Mesenchymal stem cell (in vitro differentiated cells and primary cell): ENCODE data around the gene TIE1.
"Not testable (repeated sequence)": the region's sequence is repeated elsewhere in the genome, so short reads cannot be mapped to it uniquely, and the experiment has no call there.

Experiments
- DNase-seq: peaks from one replicate; pipeline ENCODE4 v3.0.0-alpha.2; 2013
- H2AFZ ChIP-seq: one replicate; pipeline ENCODE4 v1.6.1; 2013; ENCODE audit warnings: low read depth, mild to moderate bottlenecking, control low read depth, inconsistent platforms, low read length, moderate library complexity
- H2AK5ac ChIP-seq: 2 replicates; pipeline ENCODE4 v1.6.1; 2013; ENCODE audit warnings: low read length, moderate library complexity, mild to moderate bottlenecking, inconsistent platforms; ENCODE audit not compliant: severe bottlenecking
- H2BK120ac ChIP-seq: one replicate; pipeline ENCODE4 v1.6.1; 2013; ENCODE audit warnings: low read depth, mild to moderate bottlenecking, inconsistent platforms, low read length, moderate library complexity
- H2BK12ac ChIP-seq, 2 experiments: one replicate each; pipeline ENCODE4 v1.6.1; 2013; ENCODE audit warnings: inconsistent platforms in 2 of 2, low read length in 2 of 2, mild to moderate bottlenecking in 2 of 2, moderate library complexity in 2 of 2, control low read depth in 1 of 2
- H2BK15ac ChIP-seq: one replicate; pipeline ENCODE4 v1.6.1; 2013; ENCODE audit warnings: mild to moderate bottlenecking, low read depth, inconsistent platforms; ENCODE audit not compliant: poor library complexity, severe bottlenecking
- H2BK5ac ChIP-seq: 2 replicates; pipeline ENCODE4 v1.6.1; 2013; ENCODE audit warnings: low read depth, mild to moderate bottlenecking, low read length, control low read depth, inconsistent platforms; ENCODE audit not compliant: poor library complexity, severe bottlenecking
- H3K14ac ChIP-seq, 2 experiments: one replicate each; pipeline ENCODE4 v1.6.1; 2013; ENCODE audit warnings: inconsistent platforms in 2 of 2, low read length in 2 of 2, control low read depth in 1 of 2, mild to moderate bottlenecking in 1 of 2, moderate library complexity in 1 of 2
- H3K18ac ChIP-seq, 2 experiments: one replicate each; pipeline ENCODE4 v1.6.1; 2013; ENCODE audit warnings: inconsistent platforms in 2 of 2, low read length in 2 of 2, control low read depth in 1 of 2, low read depth in 1 of 2, mild to moderate bottlenecking in 1 of 2
- H3K23ac ChIP-seq, 2 experiments: one replicate each; pipeline ENCODE4 v1.6.1; 2013; ENCODE audit warnings: inconsistent platforms in 2 of 2, low read length in 2 of 2, mild to moderate bottlenecking in 2 of 2, moderate library complexity in 2 of 2, control low read depth in 1 of 2
- H3K27ac ChIP-seq: 2 replicates; pipeline ENCODE4 v1.5.1; 2013; ENCODE audit warnings: mild to moderate bottlenecking, moderate library complexity, low read length, control low read depth, inconsistent platforms; ENCODE audit not compliant: poor library complexity, severe bottlenecking
- H3K27me3 ChIP-seq, 2 experiments: 2 replicates each; pipeline versions ENCODE4 v1.6.1 to v1.7.0; 2013; ENCODE audit warnings: low read length in 2 of 2, mild to moderate bottlenecking in 2 of 2, moderate library complexity in 2 of 2, control low read depth in 1 of 2, inconsistent platforms in 1 of 2; ENCODE audit not compliant: control insufficient read depth in 1 of 2, insufficient read depth in 1 of 2
- H3K36me3 ChIP-seq, 2 experiments: 2 replicates each; pipeline versions ENCODE4 v1.6.1 to v1.7.0; 2013; ENCODE audit warnings: low read length in 2 of 2, control low read depth in 1 of 2, inconsistent platforms in 1 of 2, low read depth in 1 of 2, mild to moderate bottlenecking in 1 of 2; ENCODE audit not compliant: insufficient read depth in 2 of 2, control insufficient read depth in 1 of 2
- H3K4ac ChIP-seq, 2 experiments: one replicate each; pipeline ENCODE4 v1.6.1; 2013; ENCODE audit warnings: inconsistent platforms in 2 of 2, low read length in 2 of 2, mild to moderate bottlenecking in 2 of 2, moderate library complexity in 2 of 2, control low read depth in 1 of 2, low read depth in 1 of 2
- H3K4me1 ChIP-seq: 2 replicates; pipeline ENCODE4 v1.6.1; 2013; ENCODE audit warnings: low read depth, low read length, control low read depth; ENCODE audit not compliant: control insufficient read depth, insufficient read depth
- H3K4me2 ChIP-seq: 2 replicates; pipeline ENCODE4 v1.6.1; 2013; ENCODE audit warnings: low read length, mild to moderate bottlenecking, inconsistent platforms; ENCODE audit not compliant: poor library complexity, severe bottlenecking
- H3K4me3 ChIP-seq, 2 experiments: 2 replicates each; pipeline versions ENCODE4 v1.5.1 to v1.7.0; 2013; ENCODE audit warnings: low read length in 2 of 2, mild to moderate bottlenecking in 2 of 2, control low read depth in 1 of 2, low read depth in 1 of 2; ENCODE audit not compliant: insufficient read depth in 1 of 2
- H3K79me1 ChIP-seq: replicated peaks from 2 replicates; pipeline ENCODE4 v1.6.1; 2013; ENCODE audit warnings: mild to moderate bottlenecking, control low read depth, low read length, inconsistent platforms; ENCODE audit not compliant: poor library complexity, severe bottlenecking
- H3K9ac ChIP-seq: 2 replicates; pipeline ENCODE4 v1.7.0; 2013; ENCODE audit warnings: mild to moderate bottlenecking, low read length, moderate library complexity
- H3K9me3 ChIP-seq: 2 replicates; pipeline ENCODE4 v1.7.0; 2013; ENCODE audit warnings: mild to moderate bottlenecking, low read length; ENCODE audit not compliant: control insufficient read depth
- H4K8ac ChIP-seq: one replicate; pipeline ENCODE4 v1.6.1; 2013; ENCODE audit warnings: inconsistent platforms, mild to moderate bottlenecking, low read length, moderate library complexity
- H4K91ac ChIP-seq: one replicate; pipeline ENCODE4 v1.6.1; 2013; ENCODE audit warnings: mild to moderate bottlenecking, low read length, inconsistent platforms
- WGBS: methylation state at CpG from one replicate; pipeline ENCODE4 v1.1.7; 2013; ENCODE audit warnings: mixed read lengths; 5-methylcytosine and 5-hydroxymethylcytosine counted together

The TIE1 gene

DNA sequence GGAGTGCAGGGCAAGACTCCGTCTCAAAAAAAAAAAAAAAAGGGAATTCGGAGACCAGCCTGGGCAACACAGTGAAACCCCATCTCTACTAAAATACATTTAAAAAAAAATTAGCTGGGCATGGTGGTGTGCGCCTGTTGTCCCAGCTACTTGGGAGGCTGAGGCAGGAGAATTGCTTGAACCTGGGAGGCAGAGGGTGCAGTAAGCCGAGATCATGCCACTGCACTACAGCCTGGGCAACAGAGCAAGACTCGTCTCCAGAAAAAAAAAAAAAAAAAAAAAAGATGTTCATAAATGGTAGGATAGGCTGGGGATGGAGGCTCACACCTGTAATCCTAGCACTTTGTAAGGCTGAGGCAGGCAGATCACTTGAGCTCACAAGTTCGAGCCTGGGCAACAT is 69.0 kb downstream of the TIE1 start:
- not testable (repeated sequence) for H3K27me3 ChIP-seq, H2BK12ac ChIP-seq, H3K4ac ChIP-seq, H3K9ac ChIP-seq, H3K23ac ChIP-seq, DNase-seq, H3K18ac ChIP-seq, H2AK5ac ChIP-seq, H2BK120ac ChIP-seq, H3K27ac ChIP-seq, H4K91ac ChIP-seq, H2AFZ ChIP-seq, H2BK15ac ChIP-seq, H4K8ac ChIP-seq, H3K14ac ChIP-seq, H3K4me3 ChIP-seq, H3K9me3 ChIP-seq, H3K4me2 ChIP-seq, H2BK5ac ChIP-seq
- peaks cover 14% of the 10 kb centered on the region for H3K79me1 ChIP-seq
- H3K36me3 ChIP-seq: peaks cover 11 to 12% of the 10 kb centered on the region in 2 experiments
- 97% methylated on average over 4 of the region's 6 CpGs for WGBS
- peaks cover 24% of the 10 kb centered on the region for H3K4me1 ChIP-seq

DNA sequence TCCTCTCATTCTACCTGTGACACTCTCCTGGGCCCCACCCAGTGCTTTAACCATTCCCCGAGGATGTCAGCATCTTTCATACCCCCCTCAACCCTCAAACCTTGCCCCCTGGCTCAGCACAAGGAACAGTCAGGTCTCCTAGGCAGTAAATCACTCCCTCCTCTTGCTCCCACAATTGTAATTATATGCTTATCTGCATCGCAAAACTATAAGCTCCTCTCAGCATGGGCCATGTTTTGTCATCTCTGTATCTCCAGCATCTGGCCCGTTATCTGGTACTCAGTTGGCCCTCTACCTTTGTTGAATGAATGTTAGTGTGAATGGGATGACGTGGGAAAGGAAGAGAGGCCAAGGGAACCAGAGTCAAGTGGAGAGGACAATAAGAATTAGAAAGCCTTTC is 69.8 kb downstream of the TIE1 start:
- Histone ChIP-seq H2AFZ (no peak overlapping the region), H3K9me3 (no peaks in the 10 kb centered on the region), H3K4me1 (peaks cover 22% of the 10 kb centered on the region), H3K4me3 (no peak overlapping the region), H4K91ac (no peak overlapping the region), H3K23ac (no peak overlapping the region), H3K4ac (no peak overlapping the region), H3K14ac (no peak overlapping the region), H4K8ac (no peak overlapping the region), H2BK120ac (no peak overlapping the region), H3K27me3 (no peaks in the 10 kb centered on the region), H2BK5ac (no peak overlapping the region), H2BK12ac (no peak overlapping the region), H2BK15ac (no peak overlapping the region), H2AK5ac (no peak overlapping the region), H3K4me2 (no peak overlapping the region), H3K9ac (no peak overlapping the region), H3K36me3 (peaks cover 3 to 4% of the 10 kb centered on the region in 2 experiments), H3K79me1 (peaks cover 13% of the 10 kb centered on the region), H3K27ac (no peak overlapping the region), H3K18ac (no peak overlapping the region)
- 95% methylated on average over 4 of the region's 4 CpGs for WGBS
- DNase-seq: no peak

DNA sequence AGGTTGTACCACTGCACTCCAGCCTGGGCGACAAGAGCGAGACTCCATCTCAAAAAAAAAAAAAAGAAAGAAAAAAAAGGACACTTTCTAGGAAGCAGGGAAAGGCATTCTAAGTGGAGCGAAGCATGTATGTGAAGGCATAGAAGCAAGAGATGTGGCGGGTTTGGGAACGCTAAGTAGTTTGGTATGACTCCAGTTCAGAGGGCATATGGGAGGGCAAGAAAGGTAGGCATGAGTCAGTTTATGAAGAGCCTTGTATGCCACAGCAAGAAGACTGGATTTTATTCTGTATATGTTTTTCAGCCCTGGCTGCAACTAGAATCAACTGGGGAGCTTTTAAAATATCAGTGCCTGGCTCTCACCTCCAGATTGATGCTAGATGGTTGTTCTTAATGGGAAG is 71.4 kb downstream of the TIE1 start:
- H2BK5ac ChIP-seq: no peak overlapping the region
- no peak overlapping the region for H2BK15ac ChIP-seq
- peaks cover 7% of the 10 kb centered on the region for H3K79me1 ChIP-seq
- H4K8ac ChIP-seq: no peak overlapping the region
- no peak overlapping the region for H4K91ac ChIP-seq
- no peak overlapping the region for H3K27ac ChIP-seq
- no peak overlapping the region for H3K18ac ChIP-seq
- H2BK12ac ChIP-seq: no peak overlapping the region
- H2AFZ ChIP-seq: no peak overlapping the region
- H3K4me3 ChIP-seq: no peak overlapping the region
- no peak overlapping the region for H2AK5ac ChIP-seq
- no peak overlapping the region for H3K4ac ChIP-seq
- H2BK120ac ChIP-seq: no peak overlapping the region
- WGBS: 74% methylated on average over 3 of the region's 5 CpGs
- H3K4me1 ChIP-seq: peaks cover 6% of the 10 kb centered on the region
- no peak overlapping the region for H3K23ac ChIP-seq
- H3K36me3 ChIP-seq: peaks cover 0 to 10% of the 10 kb centered on the region in 2 experiments
- no peak overlapping the region for H3K4me2 ChIP-seq
- DNase-seq: no peak
- H3K9me3 ChIP-seq: no peaks in the 10 kb centered on the region
- no peak overlapping the region for H3K9ac ChIP-seq
- H3K27me3 ChIP-seq: no peaks in the 10 kb centered on the region
- H3K14ac ChIP-seq: no peak overlapping the region
